Measurements from ENCODE around the gene ZNF354B.
"Not testable (repeated sequence)": the region's sequence is repeated elsewhere in the genome, so short reads cannot be mapped to it uniquely, and the experiment has no call there.

ZNF354B gene

GRCh38 chr5:178883115-178883694 lies 23.5 kb downstream of the ZNF354B start:
- not testable (repeated sequence) for H3K4me3 ChIP-seq (ENCODE audit: low read depth, low read length)

DNA sequence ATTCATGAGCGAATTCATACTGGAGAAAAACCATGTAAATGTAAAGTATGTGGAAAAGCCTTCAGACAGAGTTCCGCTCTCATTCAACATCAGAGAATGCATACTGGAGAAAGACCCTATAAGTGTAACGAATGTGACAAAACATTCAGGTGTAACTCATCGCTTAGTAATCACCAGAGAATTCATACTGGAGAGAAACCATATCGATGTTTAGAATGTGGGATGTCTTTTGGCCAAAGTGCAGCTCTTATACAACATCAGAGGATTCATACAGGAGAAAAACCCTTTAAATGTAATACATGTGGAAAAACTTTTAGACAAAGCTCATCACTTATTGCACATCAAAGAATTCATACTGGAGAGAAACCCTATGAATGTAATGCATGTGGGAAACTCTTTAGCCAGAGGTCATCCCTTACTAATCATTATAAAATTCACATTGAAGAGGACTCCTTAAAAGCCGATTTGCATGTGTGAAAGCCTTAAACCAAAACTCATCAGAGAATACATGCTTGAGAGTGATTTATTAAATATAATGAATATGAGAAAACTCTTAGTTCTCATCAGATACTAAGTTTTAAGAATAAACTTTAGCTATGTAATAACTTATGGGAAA lies 24.2 kb downstream of the ZNF354B start:
- no peak overlapping the region for H3K4me3 ChIP-seq (ENCODE audit: low read depth, low read length)

- H3K4me3 ChIP-seq (ENCODE audit: low read depth, low read length), result peak within 1 kb of the TSS; percentile 78
These were observed 36.1 kb downstream of the ZNF354B start, which contains the start of gene ZFP2 for GRCh38 chr5:178895615-178896571. Gene ZFP2, plus strand, starts transcription at chr5:178895913. Its CDS starts 35,401 bp downstream, at chr5:178931314.

DNA sequence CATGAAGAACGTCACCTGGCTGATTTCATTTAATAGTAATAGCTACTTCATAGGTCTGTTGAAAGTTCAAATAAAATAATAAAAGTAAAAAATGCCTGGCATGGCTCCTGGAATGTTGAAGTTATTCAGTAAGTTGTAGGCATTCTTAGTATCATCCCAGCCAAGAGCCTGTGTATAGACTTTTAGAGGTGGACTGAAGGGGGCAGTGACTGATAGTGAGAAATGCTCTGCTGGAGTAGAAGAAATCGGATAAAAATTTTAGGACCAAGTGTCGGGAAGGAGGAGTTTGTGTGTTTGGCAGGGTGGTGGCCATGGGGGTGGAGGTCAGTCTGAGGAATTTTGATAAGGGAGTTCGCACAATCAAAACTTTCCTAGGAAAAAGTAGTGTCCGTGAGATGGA lies 39.5 kb downstream of the ZNF354B start:
- H3K4me3 ChIP-seq (ENCODE audit: low read depth, low read length), result no peak overlapping the region

GRCh38 chr5:178902849-178903248 lies 43.1 kb downstream of the ZNF354B start:
- no peak overlapping the region for H3K4me3 ChIP-seq (ENCODE audit: low read depth, low read length)

GRCh38 chr5:178931846-178932760 lies 72.3 kb downstream of the ZNF354B start:
- no peak overlapping the region for H3K4me3 ChIP-seq (ENCODE audit: low read depth, low read length)

Data from iPS-11a (cell line).